Spleen (tissue), 7 donors: ENCODE data around the gene RNF114.

Experiments
- CTCF ChIP-seq, 11 experiments: fragments of 200-600 bp in 7 of 11; fragments of 450-650 bp in 4 of 11; sonication (generic) in 4 of 11; IDR thresholded peaks in 8 of 11; conservative IDR thresholded peaks in 3 of 11; 1 replicate in 7 of 11; 2 replicates in 4 of 11; pipeline versions ENCODE4 v1.4.0 to v1.8.0; 2016 to 2021; ENCODE audit warnings: antibody characterized with exemption in 11 of 11, inconsistent platforms in 4 of 11, mild to moderate bottlenecking in 1 of 11
- POLR2A ChIP-seq, 3 donors: fragments of 450-650 bp; IDR thresholded peaks; one replicate each; pipeline ENCODE4 v1.5.1; 2017; ENCODE audit warnings: antibody characterized with exemption in 3 of 3, mild to moderate bottlenecking in 1 of 3
- POLR2AphosphoS5 ChIP-seq, 3 donors: sonication (generic); formaldehyde crosslinking; IDR thresholded peaks; one replicate each; pipeline ENCODE4 v1.5.1; 2017; ENCODE audit warnings: antibody characterized with exemption in 3 of 3
- donor health status: DM: no; HTN: no; CAD: no; lungs with moderate emphysema.
- donor health status: DM: no; HTN: no; CAD: no.
- donor health status: DM: no; HTN: no; CAD: no.

GRCh38 chr20:49948809-49949507 is 12.8 kb downstream of the RNF114 start:
- TF ChIP-seq CTCF (IDR thresholded peaks at IDR 0.05 in 8 of 11, conservative IDR thresholded peaks at IDR 0.05 in 3 of 11) (no peak), POLR2A (IDR thresholded peaks at IDR 0.05) (no peak), POLR2AphosphoS5 (IDR thresholded peaks at IDR 0.05) (no peak)
